Activated CD8-positive, alpha-beta memory T cell treated with anti-CD3 and anti-CD28 coated beads, Interleukin-2, amount 50 U/mL, for 1 hour (primary cell): Measurements from ENCODE around the gene SMIM27.

Experiments
- DNase-seq: peaks from one replicate; pipeline ENCODE4 v3.0.0-alpha.2; 2020; ENCODE audit errors: extremely low read depth

The SMIM27 gene

GRCh38 chr9:32554591-32554990, 2.5 kb downstream of the SMIM27 start:
- DNase-seq, result no peak

GRCh38 chr9:32558408-32558934, 6.3 kb downstream of the SMIM27 start:
- DNase-seq, result no peak

- DNase-seq, result no peak
Observed at GRCh38 chr9:32565967-32566366, 13.8 kb downstream of the SMIM27 start.

GRCh38 chr9:32566770-32567169, 14.6 kb downstream of the SMIM27 start:
- no peak for DNase-seq

GRCh38 chr9:32570262-32570661, 18.1 kb downstream of the SMIM27 start:
- no peak for DNase-seq

- peak; percentile 69 for DNase-seq
Observed at GRCh38 chr9:32571969-32572899, 20.1 kb downstream of the SMIM27 start.

- peak; percentile 88 for DNase-seq
Observed at GRCh38 chr9:32572900-32573523, 20.9 kb downstream of the SMIM27 start, which contains the start of gene NDUFB6. Gene NDUFB6, minus strand, starts transcription at chr9:32573159. Its CDS starts 99 bp downstream, at chr9:32573060.

- no peak for DNase-seq
Observed at GRCh38 chr9:32573821-32574220, 21.7 kb downstream of the SMIM27 start.

- DNase-seq, result no peak
Observed at GRCh38 chr9:32574858-32575257, 22.7 kb downstream of the SMIM27 start.

GRCh38 chr9:32577316-32577715, 25.2 kb downstream of the SMIM27 start:
- DNase-seq, result no peak

- no peak for DNase-seq
Observed at GRCh38 chr9:32578976-32579375, 26.8 kb downstream of the SMIM27 start.

GRCh38 chr9:32579706-32580331, 27.7 kb downstream of the SMIM27 start:
- peak; percentile 43 for DNase-seq

- no peak for DNase-seq
Observed at GRCh38 chr9:32580631-32581300, 28.6 kb downstream of the SMIM27 start.

- DNase-seq, result no peak
Observed at GRCh38 chr9:32581512-32582143, 29.5 kb downstream of the SMIM27 start.

- DNase-seq, result no peak
Observed at GRCh38 chr9:32584784-32585183, 32.7 kb downstream of the SMIM27 start.

- DNase-seq, result no peak
Observed at GRCh38 chr9:32587901-32588300, 35.8 kb downstream of the SMIM27 start.

- no peak for DNase-seq
Observed at GRCh38 chr9:32589083-32589723, 37.1 kb downstream of the SMIM27 start.

- no peak for DNase-seq
Observed at GRCh38 chr9:32590476-32590875, 38.3 kb downstream of the SMIM27 start.

GRCh38 chr9:32590898-32591297, 38.8 kb downstream of the SMIM27 start:
- DNase-seq, result no peak

- no peak for DNase-seq
Observed at GRCh38 chr9:32596096-32596865, 44.2 kb downstream of the SMIM27 start.
